HFFc6 (cell line): ENCODE data around the gene NPVF. TPM values are rescaled to one million over a fixed set of nuclear protein-coding genes. Genes with fewer than 3 reads are reported as not detected.

ENCODE experiments used
- DNase-seq: peaks from one replicate; pipeline ENCODE4 v3.0.0-alpha.2; 2018
- H3K27ac Mint-ChIP-seq: 2 replicates; pipeline ENCODE4 v1.8.0; 2020; ENCODE audit warnings: mild to moderate bottlenecking, mixed read lengths
- H3K27me3 Mint-ChIP-seq: 2 replicates; pipeline ENCODE4 v1.8.0; 2021; ENCODE audit warnings: mild to moderate bottlenecking, moderate library complexity, mixed read lengths; ENCODE audit not compliant: insufficient read depth
- H3K36me3 Mint-ChIP-seq: 2 replicates; pipeline ENCODE4 v1.8.0; 2021; ENCODE audit warnings: low read depth, mixed read lengths
- H3K4me1 Mint-ChIP-seq: 2 replicates; pipeline ENCODE4 v1.8.0; 2020; ENCODE audit warnings: low read depth, mixed read lengths
- H3K4me3 Mint-ChIP-seq: 2 replicates; pipeline ENCODE4 v1.8.0; 2020; ENCODE audit warnings: mild to moderate bottlenecking, moderate library complexity, mixed read lengths
- H3K9me3 Mint-ChIP-seq: 2 replicates; pipeline ENCODE4 v1.8.0; 2020; ENCODE audit warnings: mild to moderate bottlenecking, mixed read lengths
- CTCF ChIP-seq: fragments of 200-600 bp; sonication (generic); IDR thresholded peaks from 2 replicates; pipeline ENCODE4 v1.5.0; 2021; ENCODE audit warnings: antibody characterized with exemption, mild to moderate bottlenecking
- total RNA-seq, 6 experiments: library from RNA; stranded (reverse); fragmentation: NEBNext Ultra II Directional; extraction: Animal tissue kit (Norgen Biotek cat#: 25700); gene quantifications; 2 replicates in 1 of 6; 3 replicates in 5 of 6; pipeline ENCODE4 v1.2.3, GENCODE V29; 2021

NPVF gene
- total RNA-seq, 6 experiments from 2014 or later, result not detected

- H3K4me3 Mint-ChIP-seq, result no peak overlapping the region
- no peak overlapping the region for H3K27ac Mint-ChIP-seq
- no peaks in the 10 kb centered on the region for H3K9me3 Mint-ChIP-seq
- no peak for TF ChIP-seq CTCF
- DNase-seq, result no peak
- H3K27me3 Mint-ChIP-seq, result peaks cover 3% of the 10 kb centered on the region
- no peaks in the 10 kb centered on the region for H3K36me3 Mint-ChIP-seq
- H3K4me1 Mint-ChIP-seq, result no peaks in the 10 kb centered on the region
These were observed 7.2 kb upstream of the NPVF start for GRCh38 chr7:25235471-25235870.

- H3K9me3 Mint-ChIP-seq, result no peaks in the 10 kb centered on the region
- H3K27ac Mint-ChIP-seq, result no peak overlapping the region
- no peaks in the 10 kb centered on the region for H3K36me3 Mint-ChIP-seq
- no peak for TF ChIP-seq CTCF
- H3K27me3 Mint-ChIP-seq, result peaks cover 3% of the 10 kb centered on the region
- no peaks in the 10 kb centered on the region for H3K4me1 Mint-ChIP-seq
- no peak for DNase-seq
- no peak overlapping the region for H3K4me3 Mint-ChIP-seq
These were observed 6.0 kb upstream of the NPVF start for GRCh38 chr7:25234336-25234735.

- no peaks in the 10 kb centered on the region for H3K4me1 Mint-ChIP-seq
- no peaks in the 10 kb centered on the region for H3K9me3 Mint-ChIP-seq
- no peaks in the 10 kb centered on the region for H3K36me3 Mint-ChIP-seq
- no peak overlapping the region for H3K4me3 Mint-ChIP-seq
- TF ChIP-seq CTCF, result no peak
- H3K27ac Mint-ChIP-seq, result no peak overlapping the region
- H3K27me3 Mint-ChIP-seq, result peaks cover 14% of the 10 kb centered on the region
- no peak for DNase-seq
These were observed 5.1 kb downstream of the NPVF start for GRCh38 chr7:25223206-25223605.

GRCh38 chr7:25222666-25223065, 5.6 kb downstream of the NPVF start:
- Mint-ChIP-seq H3K4me3 (no peak overlapping the region), H3K27me3 (peaks cover 14% of the 10 kb centered on the region), H3K36me3 (no peaks in the 10 kb centered on the region), H3K4me1 (no peaks in the 10 kb centered on the region), H3K27ac (no peak overlapping the region), H3K9me3 (no peaks in the 10 kb centered on the region)
- DNase-seq, result no peak
- no peak for TF ChIP-seq CTCF

- no peak for DNase-seq
- Mint-ChIP-seq H3K36me3 (no peaks in the 10 kb centered on the region), H3K9me3 (no peaks in the 10 kb centered on the region), H3K4me3 (no peak overlapping the region), H3K4me1 (no peaks in the 10 kb centered on the region), H3K27me3 (peaks cover 16% of the 10 kb centered on the region), H3K27ac (no peak overlapping the region)
- TF ChIP-seq CTCF, result no peak
These were observed 7.3 kb downstream of the NPVF start for GRCh38 chr7:25221009-25221408.

- peaks cover 9% of the 10 kb centered on the region for H3K27me3 Mint-ChIP-seq
- H3K36me3 Mint-ChIP-seq, result no peaks in the 10 kb centered on the region
- H3K9me3 Mint-ChIP-seq, result no peaks in the 10 kb centered on the region
- H3K27ac Mint-ChIP-seq, result no peak overlapping the region
- no peak for TF ChIP-seq CTCF
- DNase-seq, result no peak
- H3K4me1 Mint-ChIP-seq, result no peaks in the 10 kb centered on the region
- no peak overlapping the region for H3K4me3 Mint-ChIP-seq
These were observed 10.1 kb downstream of the NPVF start for GRCh38 chr7:25218191-25218590.
